T-helper 2 cell (primary cell): ENCODE data around the gene CACNB4.
"Not testable (repeated sequence)": the region's sequence is repeated elsewhere in the genome, so short reads cannot be mapped to it uniquely, and the experiment has no call there.

ENCODE experiments used
- DNase-seq, 5 experiments: peaks; one replicate each; pipeline versions ENCODE4 v3.0.0 to v3.0.0-alpha.2; 2012 to 2022

The CACNB4 gene

GRCh38 chr2:152016181-152017120 lies 82.4 kb downstream of the CACNB4 start:
- DNase-seq: no peak

- DNase-seq: no peak
These were observed 83.3 kb downstream of the CACNB4 start for GRCh38 chr2:152015552-152015951.

DNA sequence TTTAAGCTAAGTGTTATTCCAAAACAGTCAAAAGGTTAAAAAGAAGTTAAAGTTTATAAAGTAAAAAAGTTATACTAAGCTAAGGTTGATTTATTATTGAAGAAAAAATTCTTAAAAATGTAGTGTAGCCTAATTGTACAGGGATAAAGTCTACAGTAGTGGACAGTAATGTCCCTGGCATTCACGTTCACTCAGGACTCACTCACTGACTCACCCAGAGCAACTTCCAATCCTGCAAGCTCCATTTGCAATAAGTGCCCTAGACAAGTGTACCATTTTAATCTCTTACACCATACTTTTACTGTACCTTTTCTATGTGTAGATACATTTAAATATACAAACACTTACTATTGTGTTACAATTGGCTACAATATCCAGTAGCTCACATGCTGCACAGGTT lies 86.1 kb downstream of the CACNB4 start:
- DNase-seq: no peak

DNA sequence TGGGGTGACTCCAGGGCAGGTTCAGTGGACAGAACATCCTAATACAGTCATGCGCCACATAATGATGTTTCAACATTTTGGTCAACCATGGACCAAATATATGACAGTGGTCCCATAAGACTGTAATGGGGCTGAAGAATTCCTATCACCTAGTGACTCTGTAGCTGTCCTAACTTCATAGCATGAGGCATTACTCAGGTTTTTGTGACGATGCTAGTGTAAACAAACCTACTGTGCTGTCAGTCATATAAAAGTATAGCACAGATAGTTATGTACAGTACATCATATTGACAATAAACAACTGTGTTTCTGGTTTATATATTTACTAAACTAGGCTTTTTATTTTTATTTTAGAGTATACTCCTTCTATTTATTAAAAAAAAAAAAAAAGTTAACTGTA lies 87.1 kb downstream of the CACNB4 start:
- no peak for DNase-seq

- DNase-seq: no peak
These were observed 93.2 kb downstream of the CACNB4 start for GRCh38 chr2:152005607-152006006.

DNA sequence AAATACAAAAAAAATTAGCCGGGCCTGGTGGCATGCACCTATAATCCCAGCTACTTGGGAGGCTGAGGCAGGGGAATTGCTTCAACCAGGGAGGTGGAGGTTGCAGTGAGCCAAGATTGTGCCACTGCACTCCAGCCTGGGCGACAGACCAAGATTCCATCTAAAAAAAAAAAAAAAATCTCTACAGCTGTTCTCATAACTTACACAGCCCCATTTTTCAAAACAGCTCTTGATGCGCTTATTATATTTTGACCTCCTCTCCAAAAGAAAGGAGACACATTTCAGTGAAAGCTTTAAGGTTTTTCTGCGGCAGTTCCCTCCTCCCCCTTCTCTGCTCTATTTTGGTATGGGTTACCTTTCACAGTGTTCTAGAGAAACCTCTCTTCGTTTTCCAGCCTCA lies 95.6 kb downstream of the CACNB4 start:
- not testable (repeated sequence) for DNase-seq

- DNase-seq: peak in 3 of 5 experiments; percentile 3 to 36 (median 20)
These were observed 99.8 kb downstream of the CACNB4 start for GRCh38 chr2:151999053-151999452.

DNA sequence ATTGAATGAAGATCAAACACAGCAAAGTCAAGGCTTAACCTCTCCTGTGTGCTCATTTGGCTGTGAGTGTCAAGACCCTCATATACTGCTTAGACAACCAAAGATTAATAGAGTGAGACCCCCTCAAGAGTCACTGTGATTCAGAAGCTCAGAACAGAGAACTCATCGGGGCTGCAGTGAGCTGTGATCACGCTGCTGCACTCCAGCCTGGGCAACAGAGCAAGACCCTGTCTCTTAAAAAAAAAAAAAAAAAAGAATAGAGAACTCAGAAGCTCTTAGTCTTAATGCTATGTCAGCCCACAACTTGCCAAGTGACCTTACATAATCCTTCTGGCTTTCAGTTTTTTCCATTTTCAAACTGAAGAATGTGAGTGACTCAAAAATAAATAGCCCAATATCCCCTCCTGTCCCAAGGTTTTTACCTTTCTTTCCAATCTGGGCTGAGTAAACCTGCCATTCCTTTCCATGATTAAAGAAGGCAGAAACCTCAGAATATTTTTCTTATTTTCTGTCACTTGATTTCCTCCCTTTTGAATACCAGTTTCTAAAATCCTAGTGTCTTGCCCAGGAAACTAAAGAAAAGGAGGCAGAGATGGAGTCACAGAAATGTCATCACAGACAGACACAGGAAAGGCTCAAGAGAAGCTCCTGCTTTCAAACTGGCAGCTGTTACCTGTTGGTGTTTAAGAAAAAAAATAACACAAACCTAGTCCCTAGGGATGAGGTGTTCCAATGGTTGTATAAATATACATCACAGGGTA lies 102.4 kb downstream of the CACNB4 start:
- DNase-seq: no peak

DNA sequence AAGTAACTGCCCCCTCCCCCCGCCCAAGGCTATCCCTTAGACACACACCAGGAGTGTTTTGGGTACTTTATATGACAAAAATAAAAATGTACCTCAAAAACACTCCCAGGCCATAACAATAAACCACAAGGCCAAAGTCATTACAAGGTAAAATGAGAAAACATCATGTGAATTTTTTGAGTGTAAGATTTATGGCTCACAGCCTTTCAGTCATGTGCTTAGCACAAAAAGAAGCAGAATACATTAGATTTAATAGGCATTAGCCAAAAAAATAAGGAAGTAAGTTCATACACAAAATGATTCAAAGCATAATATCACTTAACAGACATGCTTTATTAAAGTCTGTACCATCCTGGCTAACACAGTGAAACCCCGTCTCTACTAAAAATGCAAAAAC lies 103.7 kb downstream of the CACNB4 start:
- DNase-seq: no peak

GRCh38 chr2:151994178-151994577 lies 104.7 kb downstream of the CACNB4 start:
- DNase-seq: not testable (repeated sequence)

DNA sequence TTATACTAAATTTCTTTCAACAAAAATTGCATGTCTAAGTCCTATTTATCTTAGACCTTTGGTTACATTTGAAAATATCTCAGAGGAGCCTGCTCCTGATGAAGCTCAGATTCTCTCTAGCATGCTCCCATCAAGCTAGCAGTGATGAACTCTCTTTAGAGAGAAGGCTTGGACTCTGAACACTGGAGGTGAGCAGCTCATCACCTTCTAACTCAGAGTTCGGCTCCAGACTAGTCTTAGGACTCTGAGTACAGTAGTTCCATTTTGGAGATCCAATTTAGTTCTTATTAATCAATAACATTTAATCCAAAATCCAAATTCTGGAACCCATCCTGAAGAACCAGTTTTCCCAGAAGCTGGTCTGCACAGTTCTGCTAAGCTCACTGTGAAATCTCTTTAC lies 107.8 kb downstream of the CACNB4 start:
- no peak for DNase-seq

DNA sequence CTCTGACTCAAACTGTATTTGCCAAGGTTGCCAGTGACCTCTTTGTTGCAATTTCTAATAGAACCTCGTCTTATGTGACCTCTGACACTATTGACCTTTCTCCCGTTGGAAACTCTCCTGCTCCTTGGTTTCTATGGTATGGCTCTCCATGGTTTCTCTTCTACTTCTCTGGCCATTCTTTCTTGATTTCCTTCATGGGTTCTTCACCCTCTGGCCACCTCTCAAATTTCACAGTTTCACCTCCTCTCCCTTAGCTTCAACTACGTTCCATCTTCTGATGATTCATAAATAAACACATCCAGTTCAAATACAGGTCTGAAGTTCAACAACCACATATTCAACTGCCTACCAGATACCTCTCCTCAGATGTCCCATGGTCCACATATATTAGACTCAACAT lies 109.5 kb downstream of the CACNB4 start:
- DNase-seq: no peak

DNA sequence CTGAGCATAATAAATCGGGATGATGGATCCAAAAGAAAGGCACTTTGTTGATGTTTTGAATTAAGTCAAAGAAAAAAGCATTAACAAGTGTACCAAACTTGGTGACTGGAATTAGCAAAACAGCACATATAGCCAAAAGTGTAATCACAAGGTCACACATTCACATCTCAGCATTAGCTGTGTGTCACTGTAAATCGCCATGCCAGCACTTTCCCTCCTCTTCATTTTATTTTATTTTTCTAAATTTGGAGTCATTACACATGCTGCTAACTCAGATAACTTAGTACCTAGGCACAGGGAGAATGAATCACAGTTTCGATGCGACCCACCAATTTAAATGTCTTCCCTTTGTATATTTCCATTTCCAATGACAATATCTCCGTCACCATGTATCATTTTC lies 111.4 kb downstream of the CACNB4 start:
- DNase-seq: no peak

DNA sequence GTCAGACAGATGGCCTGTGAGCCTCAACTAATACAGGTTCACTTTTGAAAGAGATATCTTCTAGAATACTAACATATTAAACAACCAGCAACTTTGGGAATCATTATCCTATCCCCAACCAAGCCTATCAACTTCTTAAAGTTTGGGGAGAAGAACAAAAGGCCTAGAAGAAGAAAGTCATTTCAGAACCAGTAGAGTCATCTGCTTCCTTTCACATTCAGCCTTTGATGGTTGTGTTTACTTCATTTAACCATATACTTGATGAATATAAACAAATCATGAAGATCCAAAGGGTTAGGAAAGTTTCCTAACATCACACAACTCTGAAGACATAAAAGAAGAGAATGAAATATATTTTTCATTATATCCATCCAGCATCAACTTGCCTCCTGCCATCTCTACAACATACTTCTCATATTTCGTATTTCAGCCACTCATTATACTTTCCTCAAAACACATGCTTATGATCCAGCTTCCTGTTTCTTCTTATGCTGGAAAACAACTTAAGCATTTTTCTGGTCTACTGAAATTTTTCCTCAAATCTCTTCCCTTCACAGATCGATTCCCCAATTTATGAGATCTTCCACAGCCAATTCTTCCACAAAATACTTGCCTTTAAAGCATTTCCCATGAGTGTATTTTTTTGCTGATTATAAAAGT lies 114.3 kb downstream of the CACNB4 start:
- DNase-seq: no peak

GRCh38 chr2:151983221-151983620 lies 115.6 kb downstream of the CACNB4 start:
- no peak for DNase-seq

- DNase-seq: no peak
These were observed 117.0 kb downstream of the CACNB4 start for GRCh38 chr2:151981886-151982285.

GRCh38 chr2:151979694-151980093 lies 119.2 kb downstream of the CACNB4 start:
- DNase-seq: no peak

- DNase-seq: no peak
These were observed 120.1 kb downstream of the CACNB4 start for GRCh38 chr2:151978709-151979108.

GRCh38 chr2:151977631-151978030 lies 121.2 kb downstream of the CACNB4 start:
- no peak for DNase-seq

DNA sequence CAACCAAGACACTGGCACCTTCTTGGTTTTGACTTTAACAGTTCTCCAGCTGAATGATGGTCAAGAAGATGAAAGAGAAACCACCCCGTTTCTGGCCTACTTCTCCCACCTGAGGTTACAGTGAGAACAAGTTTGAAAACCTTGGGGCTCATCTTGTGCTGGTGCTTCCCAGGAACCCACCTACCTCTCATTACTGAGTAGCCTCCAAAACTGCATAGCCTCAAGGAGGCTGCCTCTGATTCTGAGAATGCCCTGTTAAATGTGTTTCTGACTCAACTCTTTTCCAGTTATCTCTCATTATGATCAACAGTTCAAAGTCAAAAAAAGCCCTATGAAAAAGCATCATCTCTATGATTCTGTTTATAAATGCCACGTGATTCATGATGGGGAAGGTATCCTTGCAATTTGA lies 121.9 kb downstream of the CACNB4 start:
- DNase-seq: peak in 1 of 5 experiments; percentile 31

DNA sequence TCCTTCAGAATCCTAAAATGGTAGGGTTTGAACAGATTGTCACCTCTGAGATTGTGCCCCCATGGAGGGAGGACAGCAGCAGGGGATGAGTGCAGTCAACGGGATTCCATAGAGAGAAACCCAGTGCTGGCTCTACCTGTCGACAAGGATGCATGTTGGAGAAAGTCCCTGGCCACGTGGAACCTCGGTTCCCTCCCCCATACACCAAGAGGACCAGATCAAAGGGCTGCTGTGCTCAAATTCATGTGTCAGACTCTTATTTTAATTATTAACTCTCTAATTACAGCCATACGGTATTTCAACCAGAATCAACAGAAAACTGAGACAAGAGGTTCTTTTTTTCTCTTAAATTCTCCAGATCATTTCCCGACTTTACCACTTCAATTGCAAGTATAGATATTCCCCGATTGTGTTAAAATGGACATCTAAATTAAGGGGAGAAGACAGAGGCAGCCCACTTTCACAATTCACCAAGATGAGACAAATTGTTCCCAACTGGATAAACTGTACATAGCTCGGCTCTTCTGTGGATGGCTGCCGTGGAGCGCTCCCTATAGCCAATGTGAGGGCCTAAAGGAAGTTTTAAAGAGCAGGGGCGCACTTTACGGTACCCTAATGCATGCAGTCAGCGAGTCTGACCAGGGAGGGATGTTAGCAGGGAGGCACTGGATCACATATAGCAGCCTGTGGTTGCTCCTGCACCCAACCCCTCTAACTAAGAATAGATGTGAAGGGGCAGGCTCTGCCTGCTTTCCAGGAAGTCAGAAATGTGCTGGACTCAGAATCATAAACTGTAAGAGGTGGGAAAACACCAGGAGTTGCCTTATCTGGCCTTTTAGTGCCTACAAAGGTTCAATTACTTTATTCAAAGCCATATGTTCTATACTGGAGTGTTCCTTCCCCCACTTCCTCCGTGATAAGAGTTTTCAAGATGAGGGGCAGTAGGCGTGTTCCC lies 123.1 kb downstream of the CACNB4 start:
- DNase-seq: no peak

- no peak for DNase-seq
These were observed 123.9 kb downstream of the CACNB4 start for GRCh38 chr2:151974988-151975387.
